H1 (cell line): ENCODE measurements around the gene MACROH2A1.

ENCODE experiments used
- CREB1 ChIP-seq: IDR thresholded peaks from 2 replicates; pipeline ENCODE4 v1.6.1; 2012; ENCODE audit warnings: inconsistent platforms
- EZH2 ChIP-seq: fragments of 200-600 bp; sonication (generic); IDR thresholded peaks from 2 replicates; pipeline ENCODE4 v1.7.1; 2012; ENCODE audit warnings: low read depth, mild to moderate bottlenecking, moderate library complexity, low read length, inconsistent platforms; ENCODE audit not compliant: severe bottlenecking
- HDAC6 ChIP-seq: IDR thresholded peaks from one replicate; pipeline ENCODE4 v1.7.1; 2012; ENCODE audit warnings: low read depth, mild to moderate bottlenecking, inconsistent platforms, low read length, moderate library complexity
- KDM5A ChIP-seq: fragments of 200-600 bp; IDR thresholded peaks from 2 replicates; pipeline ENCODE4 v1.7.1; 2012; ENCODE audit warnings: mild to moderate bottlenecking, low read length, inconsistent platforms, mixed read lengths
- SP1 ChIP-seq: IDR thresholded peaks from 2 replicates; pipeline ENCODE4 v1.6.1; 2011; ENCODE audit warnings: low read depth, low read length
- SUZ12 ChIP-seq: fragments of 200-600 bp; sonication (generic); IDR thresholded peaks from 2 replicates; pipeline ENCODE4 v1.6.1; 2012; ENCODE audit warnings: mild to moderate bottlenecking, inconsistent platforms, low read length, moderate library complexity, mixed read lengths
- ZNF274 ChIP-seq: IDR thresholded peaks from 2 replicates; pipeline ENCODE4 v1.7.0; 2012; ENCODE audit warnings: low read length, borderline replicate concordance; ENCODE audit errors: extremely low read depth

GRCh38 chr5:135341696-135342550 is 57.1 kb downstream of the MACROH2A1 start:
- TF ChIP-seq SP1 = no peak
- no peak for TF ChIP-seq CREB1
- no peak for TF ChIP-seq SUZ12
- no peak for TF ChIP-seq EZH2
- no peak for TF ChIP-seq ZNF274
- TF ChIP-seq HDAC6 = no peak
- TF ChIP-seq KDM5A = no peak
